GM12875 (cell line): ENCODE measurements around the gene SLC7A6.

ENCODE experiments used
- H3K4me3 ChIP-seq: one replicate; pipeline ENCODE4 v1.5.1; 2011; ENCODE audit warnings: low read depth, low read length, control low read depth
- CTCF ChIP-seq: IDR thresholded peaks from 2 replicates; pipeline ENCODE4 v1.5.1; 2011; ENCODE audit warnings: low read depth, mild to moderate bottlenecking, control low read depth, inconsistent platforms, low read length, moderate library complexity, borderline replicate concordance; ENCODE audit not compliant: insufficient read depth

SLC7A6 gene

GRCh38 chr16:68223072-68223471 lies 41.3 kb upstream of the SLC7A6 start:
- no peak for TF ChIP-seq CTCF
- no peak overlapping the region for H3K4me3 ChIP-seq

GRCh38 chr16:68226116-68226515 lies 38.2 kb upstream of the SLC7A6 start:
- TF ChIP-seq CTCF = no peak
- no peak overlapping the region for H3K4me3 ChIP-seq

GRCh38 chr16:68227183-68227793 lies 37.0 kb upstream of the SLC7A6 start:
- no peak for TF ChIP-seq CTCF
- no peak overlapping the region for H3K4me3 ChIP-seq

- no peak for TF ChIP-seq CTCF
- no peak overlapping the region for H3K4me3 ChIP-seq
These were observed 36.3 kb upstream of the SLC7A6 start for GRCh38 chr16:68227850-68228553.

GRCh38 chr16:68228652-68229051 lies 35.7 kb upstream of the SLC7A6 start:
- no peak for TF ChIP-seq CTCF
- H3K4me3 ChIP-seq = no peak overlapping the region

- TF ChIP-seq CTCF = peak; percentile 82
- no peak overlapping the region for H3K4me3 ChIP-seq
These were observed 34.7 kb upstream of the SLC7A6 start for GRCh38 chr16:68229431-68230175.
